Fibroblast of skin of right quadriceps (primary cell): ENCODE results near the gene ZNF598.
"Not testable (repeated sequence)": the region's sequence is repeated elsewhere in the genome, so short reads cannot be mapped to it uniquely, and the experiment has no call there.

Source experiments
- DNase-seq: peaks from one replicate; pipeline ENCODE4 v3.0.0-alpha.2; 2013

The ZNF598 gene

DNA sequence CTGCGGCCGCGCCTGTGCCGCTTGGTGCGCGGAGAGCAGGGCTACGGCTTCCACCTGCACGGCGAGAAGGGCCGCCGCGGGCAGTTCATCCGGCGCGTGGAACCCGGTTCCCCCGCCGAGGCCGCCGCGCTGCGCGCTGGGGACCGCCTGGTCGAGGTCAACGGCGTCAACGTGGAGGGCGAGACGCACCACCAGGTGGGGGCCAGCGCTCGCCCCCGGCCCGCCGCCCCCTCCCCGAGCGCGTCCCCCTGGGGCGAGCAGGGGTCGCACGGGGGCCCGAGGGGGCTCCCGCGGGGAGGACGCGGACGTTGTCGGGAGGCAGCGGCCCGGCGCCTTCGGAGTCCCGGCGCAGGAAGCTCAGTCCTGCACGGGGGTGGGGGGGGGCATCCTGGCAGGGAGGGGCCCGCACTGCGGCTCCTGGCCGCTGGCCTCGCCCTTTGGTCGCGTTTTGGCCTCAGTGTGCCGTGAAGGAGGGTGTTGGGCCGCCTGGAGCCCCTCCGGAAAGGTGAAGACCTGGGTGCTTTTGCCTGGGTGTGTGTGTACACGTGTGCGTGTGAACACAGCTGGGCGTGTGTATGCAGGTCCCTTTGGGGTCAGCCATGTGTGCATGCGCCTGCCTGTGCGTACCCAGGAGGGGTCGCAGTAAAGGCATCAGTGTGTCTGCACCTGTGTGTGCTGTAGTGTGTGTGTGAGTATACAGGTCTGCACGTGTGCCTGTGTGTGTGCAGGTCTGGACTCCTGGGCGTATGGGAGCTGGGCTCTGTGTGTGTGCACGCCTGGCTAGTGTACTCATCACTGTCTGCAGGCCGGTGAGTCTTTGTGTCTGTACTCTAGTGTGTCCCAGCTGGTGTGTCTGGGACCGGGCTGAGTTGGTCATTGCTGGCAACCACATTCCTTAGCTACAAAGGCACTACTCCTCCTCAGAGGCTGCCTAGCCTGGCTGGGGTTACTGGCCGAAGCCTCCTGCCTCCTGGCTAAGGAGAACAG, 17.7 kb upstream of the ZNF598 start:
- peak; percentile 23 for DNase-seq

DNA sequence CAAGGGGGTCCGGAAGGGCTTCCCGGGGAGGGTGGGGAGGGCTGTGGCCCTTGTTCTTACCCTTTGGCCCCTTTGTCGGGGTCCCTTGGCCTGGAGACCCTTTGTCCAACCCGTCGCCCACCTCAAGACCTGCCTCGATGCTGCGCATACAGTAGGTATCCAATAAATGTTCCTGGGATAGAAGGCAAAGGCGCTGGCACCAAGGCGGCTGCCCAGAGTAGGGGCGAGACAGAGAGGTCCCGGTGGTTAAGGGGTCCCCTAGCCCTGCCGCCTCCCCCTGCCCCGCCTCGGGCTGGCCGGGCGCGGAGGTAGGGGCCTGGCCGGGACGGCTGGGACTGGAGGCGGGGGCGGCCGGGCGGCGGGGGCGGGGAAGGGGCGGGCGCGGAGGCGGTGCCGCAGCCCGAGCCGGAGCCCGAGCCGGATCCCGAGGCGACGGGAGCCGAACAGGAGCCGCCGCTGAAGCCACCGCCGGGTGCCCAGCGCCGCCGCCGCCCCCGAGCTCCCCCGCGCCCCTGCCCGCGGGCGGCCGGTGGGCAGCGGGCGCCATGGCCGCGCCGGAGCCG, 16.9 kb upstream of the ZNF598 start, which contains the start of gene NHERF2:
TSS of gene NHERF2 (plus strand) at position 442 of the 563 bp plus-strand sequence. CDS start at position 546, 104 bp downstream.
- DNase-seq, result no peak

DNA sequence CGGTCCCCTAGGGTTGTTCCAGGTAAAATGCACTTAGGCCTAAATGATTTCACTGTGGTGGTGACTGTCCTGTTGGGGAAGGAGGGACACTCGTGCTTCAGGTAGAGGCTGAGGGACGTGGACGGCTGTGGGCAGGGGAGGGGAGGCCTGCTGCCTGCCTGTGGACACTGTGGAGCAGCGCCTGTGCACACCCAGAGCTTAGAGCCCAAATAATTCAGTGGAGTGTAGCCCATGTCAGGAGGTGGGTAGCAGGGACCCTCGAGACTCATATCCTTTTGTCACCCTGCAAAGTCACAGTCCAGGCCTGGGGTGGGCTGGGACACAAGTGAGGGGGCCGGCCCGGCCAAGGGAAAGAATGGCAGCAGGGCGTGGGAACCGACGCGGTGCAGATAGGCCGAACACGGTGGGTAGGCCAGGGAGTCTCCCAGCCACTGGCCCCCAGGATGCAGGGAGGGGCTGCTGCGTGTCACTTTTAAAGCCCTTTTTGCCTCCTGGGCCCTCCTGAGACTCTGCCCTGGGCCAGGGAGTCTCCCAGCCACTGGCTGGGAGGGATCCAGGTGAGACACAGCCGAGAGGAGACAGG, 16.3 kb upstream of the ZNF598 start:
- DNase-seq, result no peak

DNA sequence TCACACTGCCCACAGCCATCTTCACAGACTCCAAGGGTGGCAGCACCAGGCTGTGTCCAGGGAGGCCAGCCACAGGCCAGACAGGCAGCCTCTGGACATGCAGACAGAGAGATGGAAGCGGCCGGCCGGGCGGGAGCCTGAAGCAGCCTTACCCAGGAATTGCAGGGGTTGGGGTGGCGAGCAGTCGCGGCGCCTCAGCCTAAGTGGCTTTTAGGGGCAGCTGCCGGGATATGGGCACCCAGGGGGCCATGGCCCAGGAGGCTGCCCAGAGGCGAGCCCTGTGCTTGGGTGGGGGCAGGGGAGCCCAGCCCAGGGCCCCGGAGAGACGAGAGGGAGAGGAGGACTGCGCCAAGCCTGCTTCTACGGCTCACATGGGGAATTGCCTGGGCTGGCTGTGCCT, 15.6 kb upstream of the ZNF598 start:
- DNase-seq, result no peak

DNA sequence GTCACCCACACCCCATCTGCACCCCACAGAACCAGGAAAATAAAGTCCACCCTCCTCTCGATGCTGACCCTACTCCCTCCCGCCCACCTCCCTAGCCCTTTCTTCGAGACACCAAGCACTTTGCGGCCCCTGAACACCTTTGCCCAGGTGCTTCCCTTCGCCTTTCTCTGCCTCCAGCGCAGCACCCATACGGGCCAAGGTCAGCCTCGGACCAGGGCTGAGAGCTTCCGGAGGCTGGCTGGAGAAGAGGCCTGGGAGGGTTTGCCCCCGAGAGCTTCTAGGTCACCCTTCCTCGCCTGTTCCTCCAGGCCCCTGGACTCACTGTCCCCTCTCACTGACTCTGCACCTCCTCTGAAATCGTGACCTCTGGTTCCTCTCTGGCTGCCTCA, 14.4 kb upstream of the ZNF598 start:
- no peak for DNase-seq

DNA sequence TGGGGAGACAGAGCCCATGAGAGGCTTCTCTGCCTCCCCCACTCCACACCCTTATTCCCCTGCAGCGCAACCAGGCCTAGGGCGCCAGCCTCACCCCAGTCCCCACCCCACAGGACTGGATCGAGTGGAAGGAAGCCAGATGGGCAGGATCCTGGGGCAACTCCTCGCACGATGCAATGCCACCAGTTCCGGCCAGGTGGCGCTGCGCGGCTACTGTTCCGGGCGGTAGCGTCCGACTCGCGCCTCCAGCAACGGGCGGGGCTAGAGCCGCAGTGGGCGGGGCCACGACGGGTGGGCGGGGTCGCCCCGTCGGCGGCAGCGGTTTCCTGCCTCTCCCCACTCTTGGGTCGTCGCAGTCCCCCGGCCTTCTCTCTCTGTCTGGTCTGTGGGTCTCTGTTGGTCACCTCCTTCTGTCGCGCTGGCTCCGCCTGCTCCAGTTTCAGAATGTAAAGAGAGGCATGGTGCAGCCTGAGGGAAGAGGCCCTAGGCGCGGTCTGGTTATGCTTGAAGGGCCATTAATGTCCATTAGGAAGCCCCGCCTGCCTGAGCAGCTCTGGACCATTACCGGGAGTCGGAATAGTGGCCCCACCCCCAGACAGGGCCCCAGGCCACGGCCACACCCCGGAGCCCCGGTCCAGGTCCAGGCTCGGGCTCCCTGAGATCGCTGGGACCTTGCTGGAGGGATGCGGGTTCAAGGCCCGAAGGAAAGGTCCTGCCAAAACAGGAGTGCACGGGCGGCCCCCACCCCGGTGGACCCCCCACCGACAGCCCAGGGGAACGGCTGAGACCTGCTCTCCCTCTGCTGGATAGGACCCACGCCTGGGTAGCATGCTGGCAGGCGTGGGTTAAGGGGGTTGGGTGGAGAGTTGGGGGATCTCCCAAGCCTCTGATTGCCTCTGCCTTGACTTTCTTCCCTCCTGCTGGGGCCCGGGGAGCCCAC, 13.7 kb upstream of the ZNF598 start:
- DNase-seq, result peak; percentile 82

DNA sequence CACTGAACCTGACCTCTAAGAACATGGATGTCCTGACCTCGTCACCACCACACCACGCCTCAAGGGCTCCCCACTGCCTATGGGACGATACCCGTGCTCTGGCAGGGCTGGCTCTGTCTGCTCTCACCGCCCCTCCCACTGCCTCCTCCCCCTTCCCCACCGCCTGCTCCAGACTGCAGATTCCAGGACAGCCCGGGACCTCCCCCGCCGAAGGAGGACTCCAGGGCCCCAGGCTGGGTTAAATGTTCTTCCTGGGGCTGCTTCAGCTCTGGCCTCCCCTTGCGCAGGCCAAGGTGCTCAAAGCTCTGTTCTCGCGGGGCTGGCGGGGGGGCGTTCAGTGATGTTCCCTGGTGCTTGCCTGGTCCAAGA, 13.1 kb upstream of the ZNF598 start:
- peak; percentile 63 for DNase-seq

DNA sequence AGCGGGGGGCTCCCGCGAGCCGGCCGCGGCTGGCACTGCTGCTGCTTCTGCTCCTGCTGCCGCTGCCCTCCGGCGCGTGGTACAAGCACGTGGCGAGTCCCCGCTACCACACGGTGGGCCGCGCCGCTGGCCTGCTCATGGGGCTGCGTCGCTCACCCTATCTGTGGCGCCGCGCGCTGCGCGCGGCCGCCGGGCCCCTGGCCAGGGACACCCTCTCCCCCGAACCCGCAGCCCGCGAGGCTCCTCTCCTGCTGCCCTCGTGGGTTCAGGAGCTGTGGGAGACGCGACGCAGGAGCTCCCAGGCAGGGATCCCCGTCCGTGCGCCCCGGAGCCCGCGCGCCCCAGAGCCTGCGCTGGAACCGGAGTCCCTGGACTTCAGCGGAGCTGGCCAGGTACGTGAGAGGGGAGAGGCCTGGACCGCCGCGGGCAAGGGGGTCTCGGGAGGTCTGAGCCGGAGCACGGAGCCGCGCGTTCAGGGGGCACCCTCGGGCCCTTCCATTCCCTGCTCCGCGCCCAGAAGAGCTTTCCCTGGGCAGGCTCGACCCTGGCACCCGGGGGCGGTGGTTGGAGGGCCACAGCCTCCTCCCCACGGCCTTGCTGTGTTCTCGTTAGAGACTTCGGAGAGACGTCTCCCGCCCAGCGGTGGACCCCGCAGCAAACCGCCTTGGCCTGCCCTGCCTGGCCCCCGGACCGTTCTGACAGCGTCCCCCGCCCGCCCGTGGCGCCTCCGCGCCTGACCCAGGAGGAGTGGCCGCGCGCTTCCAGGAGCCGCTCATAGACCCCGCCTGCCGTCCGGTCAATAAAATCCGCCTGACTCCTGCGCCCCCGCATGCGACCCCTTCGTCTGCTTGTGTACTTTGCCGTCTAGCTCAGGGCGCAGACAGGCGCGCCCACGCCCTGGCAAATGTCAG, 10.6 kb upstream of the ZNF598 start:
- no peak for DNase-seq

DNA sequence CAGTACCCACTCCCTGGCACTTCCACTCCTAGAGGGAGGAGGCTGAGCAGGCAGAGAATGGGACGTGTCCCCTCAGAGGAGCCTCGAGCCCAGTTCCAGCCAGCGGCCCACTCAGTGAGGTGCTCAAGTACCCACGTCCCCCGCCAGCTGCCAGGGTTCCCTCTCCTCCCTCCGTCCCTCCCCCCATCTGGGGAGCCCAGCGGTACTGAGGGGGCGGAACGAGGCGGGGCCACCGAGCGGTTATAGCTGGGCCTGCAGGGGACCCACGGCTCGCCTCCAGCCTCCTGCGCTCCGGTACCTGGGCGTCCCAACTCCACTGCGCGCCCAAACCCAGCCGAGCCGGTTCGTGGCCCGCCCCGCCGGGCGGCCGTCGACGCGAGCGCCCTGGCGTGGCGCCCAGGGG, 9.9 kb upstream of the ZNF598 start, which contains the start of gene NPW:
TSS of gene NPW (plus strand) at position 268 of the 403 bp plus-strand sequence.
- DNase-seq, result no peak

DNA sequence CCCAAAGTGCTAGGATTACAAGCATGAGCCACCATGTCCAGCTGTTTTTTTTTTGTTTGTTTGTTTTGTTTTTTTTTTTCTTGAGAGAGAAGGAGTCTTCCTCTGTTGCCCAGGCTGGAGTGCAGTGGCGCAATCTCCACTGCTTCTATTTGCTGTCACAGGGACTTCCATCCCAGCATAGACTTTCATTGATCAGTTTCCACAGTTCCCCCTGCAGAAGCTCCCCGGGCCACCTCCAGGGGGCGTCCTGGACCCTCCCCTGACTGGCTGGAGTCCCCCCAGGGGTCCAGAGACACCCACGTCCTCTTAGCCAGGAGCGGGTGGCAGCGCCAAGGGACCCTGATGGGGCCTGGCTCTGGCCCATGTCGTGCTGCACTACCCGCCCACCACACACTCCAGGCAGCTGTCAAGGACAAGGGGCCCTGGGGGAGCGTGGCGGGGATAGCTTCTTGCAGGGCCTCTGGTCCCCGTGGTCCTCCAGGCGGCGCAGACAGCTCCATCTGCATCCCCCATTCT, 6.8 kb upstream of the ZNF598 start:
- no peak for DNase-seq

DNA sequence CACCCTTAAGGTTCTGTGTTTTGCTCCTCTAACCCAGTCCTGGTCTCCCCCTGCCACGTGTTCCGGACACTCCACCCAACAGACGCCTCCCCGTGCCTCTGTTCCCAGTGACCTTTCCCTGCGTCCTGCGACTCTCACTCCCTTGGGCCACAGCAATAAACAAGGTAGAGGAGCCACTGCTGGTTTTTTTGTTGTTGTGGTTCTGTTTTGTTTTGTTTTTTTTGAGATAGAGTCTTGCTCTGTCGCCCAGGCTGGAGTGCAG, 6.3 kb upstream of the ZNF598 start:
- no peak for DNase-seq

DNA sequence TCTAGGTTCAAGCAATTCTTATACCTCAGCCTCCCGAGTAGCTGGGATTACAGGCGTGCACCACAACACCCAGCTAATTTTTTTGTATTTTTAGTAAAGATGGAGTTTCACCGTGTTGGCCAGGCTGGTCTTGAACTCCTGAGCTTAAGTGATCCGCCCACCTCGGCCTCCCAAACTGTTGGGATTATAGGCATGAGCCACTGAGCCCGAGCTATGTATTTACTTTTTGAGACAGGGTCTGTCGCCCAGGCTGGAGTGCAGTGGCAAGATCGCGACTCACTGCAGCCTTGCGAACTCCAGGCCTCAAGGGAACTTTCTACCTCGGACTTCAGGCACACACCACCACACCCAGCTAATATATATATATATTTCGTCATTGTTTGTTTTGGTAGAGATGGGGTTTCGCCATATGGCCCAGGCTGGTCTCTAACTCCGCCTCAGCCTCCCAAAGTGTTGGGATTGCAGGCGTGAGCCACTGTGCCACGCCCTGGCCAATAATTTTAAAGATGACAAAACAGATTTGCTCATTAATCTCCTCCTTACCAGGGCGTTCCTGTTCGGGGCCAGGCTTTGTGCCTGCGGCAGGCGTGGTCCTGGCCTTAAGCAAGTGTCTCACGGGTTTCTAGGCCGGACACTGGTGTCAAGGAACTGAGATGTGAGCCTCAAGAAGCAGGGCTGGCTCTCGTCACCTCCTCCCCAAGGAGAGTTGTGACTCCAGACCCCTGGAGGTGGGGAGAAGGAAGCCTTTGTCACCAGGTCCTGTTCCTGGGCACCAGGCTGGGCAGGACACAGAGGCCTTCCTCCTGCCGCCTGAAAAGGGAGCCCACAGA, 5.7 kb upstream of the ZNF598 start:
- DNase-seq, result no peak

DNA sequence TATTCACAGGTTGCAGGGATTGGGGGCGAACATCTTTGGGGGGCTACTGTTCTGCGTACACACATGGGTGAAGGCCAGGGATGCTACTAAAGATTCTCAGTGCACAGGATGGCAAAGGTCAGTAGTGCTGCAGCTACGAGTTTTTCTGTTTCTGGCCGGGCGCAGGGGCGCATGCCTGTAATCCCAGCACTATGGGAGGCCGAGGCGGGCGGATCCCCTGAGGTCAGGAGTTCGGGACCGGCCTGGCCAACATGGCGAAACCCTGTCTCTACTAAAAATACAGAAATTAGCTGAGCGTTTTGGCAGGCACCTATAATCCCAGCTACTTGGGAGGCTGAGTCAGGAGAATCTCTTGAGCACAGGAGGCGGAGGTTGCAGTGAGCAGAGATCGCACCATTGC, 3.9 kb upstream of the ZNF598 start:
- no peak for DNase-seq

DNA sequence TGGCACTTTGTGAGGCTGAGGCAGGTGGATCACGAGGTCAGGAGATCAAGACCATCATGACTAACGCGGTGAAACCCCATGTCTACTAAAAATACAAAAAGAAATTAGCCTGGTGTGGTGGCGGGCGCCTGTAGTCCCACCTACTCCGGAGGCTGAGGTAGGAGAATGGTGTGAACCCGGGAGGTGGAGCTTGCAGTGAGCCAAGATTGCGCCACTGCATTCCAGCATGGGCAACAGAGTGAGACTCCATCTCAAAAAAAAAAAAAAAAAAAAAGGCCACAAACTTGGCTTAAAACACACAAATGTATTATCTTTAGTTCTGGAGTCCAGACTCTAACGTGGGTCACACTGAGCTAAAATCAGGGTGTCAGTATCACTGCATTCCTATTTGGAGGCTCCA, 2.1 kb upstream of the ZNF598 start:
- not testable (repeated sequence) for DNase-seq

DNA sequence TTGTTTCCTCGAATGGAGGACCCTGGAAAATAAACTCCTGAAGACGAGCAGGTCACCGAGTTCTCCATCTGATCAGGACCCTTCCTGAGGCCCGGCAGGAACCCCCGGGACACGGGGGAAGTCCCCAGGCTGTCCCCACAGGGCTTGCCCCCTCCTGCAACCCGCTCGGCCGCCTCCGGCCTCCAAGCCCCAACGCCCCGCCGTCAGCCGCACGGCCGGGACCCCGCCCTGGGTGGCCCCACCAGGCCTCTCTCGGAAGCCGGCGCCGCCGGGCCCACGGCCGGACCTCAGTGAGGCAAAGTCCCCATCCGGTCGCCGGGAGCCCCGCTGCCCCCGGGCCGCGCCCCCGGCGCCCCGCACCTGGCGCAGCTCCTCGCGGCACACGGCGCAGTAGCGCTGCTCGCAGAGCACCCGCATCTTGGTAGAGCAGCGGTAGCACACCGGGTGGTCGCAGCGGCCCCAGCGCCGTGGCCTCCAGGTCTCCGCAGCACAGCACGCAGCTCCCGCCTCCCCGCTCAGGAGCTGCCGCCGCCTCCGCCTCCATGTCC, 383 bp downstream of the ZNF598 start:
- no peak for DNase-seq

DNA sequence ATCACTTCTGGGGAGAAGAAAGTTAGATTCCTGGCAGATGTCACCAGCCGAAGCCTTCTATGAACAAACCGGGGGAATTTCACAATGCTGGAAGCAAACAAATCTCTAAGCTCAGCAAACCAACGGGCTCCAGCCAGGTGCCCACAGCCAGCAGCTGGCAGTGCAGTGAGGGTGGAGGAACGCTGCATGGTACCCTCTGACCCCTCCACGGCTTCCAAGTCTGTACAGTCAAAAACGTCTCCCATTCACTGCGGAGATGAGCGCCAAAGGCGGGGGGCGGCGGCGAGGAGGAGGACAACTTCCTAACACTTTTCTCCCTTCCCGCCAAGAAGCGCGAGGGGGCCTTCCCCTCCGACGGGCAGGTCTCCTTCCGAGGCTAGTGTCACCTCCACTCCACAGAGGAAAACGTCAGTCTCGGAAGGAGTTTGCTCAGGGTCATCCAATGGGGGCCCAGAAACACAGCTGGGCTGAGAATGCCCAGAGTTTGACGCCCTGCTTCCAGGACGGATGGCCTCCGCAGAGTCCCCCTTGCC, 924 bp downstream of the ZNF598 start:
- DNase-seq, result peak; percentile 11

DNA sequence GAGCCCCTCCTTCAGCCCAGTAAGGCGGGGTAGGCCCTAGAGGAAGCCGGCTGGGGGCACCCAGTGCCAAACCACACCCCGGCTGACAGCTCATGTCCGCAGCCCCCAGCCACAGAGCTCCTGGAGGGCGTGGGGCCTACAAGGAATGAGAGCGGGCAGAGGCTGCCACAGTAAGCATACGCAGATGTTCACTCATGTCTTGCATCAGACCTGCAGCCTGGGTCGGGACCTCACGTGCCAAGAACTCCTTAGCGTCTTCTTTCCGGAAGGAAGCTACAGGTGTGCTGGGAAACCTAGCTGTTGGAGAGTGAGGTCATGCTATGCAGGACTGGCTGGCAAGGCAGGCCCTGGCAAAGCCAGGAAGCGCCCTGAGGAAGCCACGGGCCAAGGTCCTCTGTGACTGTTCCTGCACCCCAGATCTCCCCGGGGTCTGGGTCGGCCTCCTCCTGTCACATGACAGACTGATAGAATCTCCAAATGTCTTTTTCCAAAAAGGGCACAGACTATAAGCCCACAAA, 1.6 kb downstream of the ZNF598 start:
- DNase-seq, result peak; percentile 31

DNA sequence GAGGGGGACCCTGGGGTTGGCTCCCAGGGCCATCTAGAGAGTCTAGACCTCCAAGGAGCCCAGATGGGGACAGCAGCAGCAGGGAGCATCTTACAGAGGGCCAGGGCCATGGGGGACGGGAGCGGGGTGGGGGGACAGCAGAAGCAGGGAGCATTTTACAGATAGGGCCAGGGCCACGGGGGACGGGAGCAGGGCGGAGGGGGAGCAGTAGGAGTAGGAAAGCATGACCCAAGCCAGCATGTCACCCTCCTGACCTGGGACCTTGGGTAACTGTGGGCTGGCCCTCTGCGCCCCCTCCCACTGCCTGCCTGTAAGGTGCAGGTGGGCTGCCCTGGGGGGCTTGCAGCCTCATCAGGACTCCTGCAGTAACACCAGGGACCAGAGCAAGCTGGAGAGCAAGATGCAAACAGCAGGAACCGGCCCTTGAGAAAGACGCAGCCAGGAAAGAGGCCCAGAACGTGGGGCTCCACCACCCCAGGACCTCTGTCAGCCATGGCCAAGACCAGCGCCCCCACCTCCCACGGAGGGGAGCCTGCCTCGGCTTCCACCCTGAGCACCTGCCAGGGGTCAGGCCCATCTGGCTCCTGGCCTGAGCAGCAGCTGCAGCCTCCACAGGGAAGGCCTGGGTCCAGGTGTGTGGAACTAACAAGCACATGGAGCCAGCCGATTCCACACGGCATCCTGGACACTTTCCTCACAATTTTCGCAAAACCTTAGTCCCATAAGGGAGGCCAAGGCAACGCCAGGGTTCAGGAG, 2.4 kb downstream of the ZNF598 start:
- no peak for DNase-seq

DNA sequence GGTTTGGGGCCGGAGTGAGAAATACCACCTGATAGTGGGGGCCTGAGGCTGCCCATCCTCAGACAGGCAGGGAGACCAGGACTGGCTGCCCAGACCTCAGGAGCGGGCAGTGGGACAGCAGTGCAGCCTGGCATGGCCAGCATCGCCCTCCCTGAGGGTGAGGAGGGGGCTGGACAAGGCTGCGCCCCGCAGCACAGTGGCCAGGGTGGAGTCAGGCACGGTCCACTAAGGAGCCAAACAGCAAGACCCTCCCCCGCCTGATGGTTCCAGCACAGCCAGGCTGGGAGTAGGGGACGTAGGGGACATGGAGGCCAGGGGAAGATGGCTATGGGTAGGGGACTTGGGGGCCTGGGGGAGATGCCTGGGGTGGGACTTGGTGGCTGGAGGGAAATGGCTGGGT, 3.3 kb downstream of the ZNF598 start:
- DNase-seq, result no peak
